Transverse colon (tissue), 3 donors: ENCODE measurements around the gene DEAF1.

ENCODE experiments used
- EP300 ChIP-seq: sonication (generic); formaldehyde crosslinking; IDR thresholded peaks from one replicate; pipeline ENCODE4 v1.6.1; 2017; ENCODE audit warnings: antibody characterized with exemption, low read depth
- POLR2A ChIP-seq: fragments of 450-650 bp; IDR thresholded peaks from one replicate; pipeline ENCODE4 v1.6.1; 2016; ENCODE audit warnings: antibody characterized with exemption, mild to moderate bottlenecking, moderate library complexity
- TF ChIP-seq, protein P1 (sequence below), 5 experiments: fragments of 200-600 bp in 3 of 5; fragments of 450-650 bp in 2 of 5; sonication (generic) in 3 of 5; IDR thresholded peaks; 1 replicate in 2 of 5; 2 replicates in 3 of 5; pipeline ENCODE4 v1.5.1; 2016 to 2017; ENCODE audit warnings: antibody characterized with exemption in 5 of 5, inconsistent platforms in 3 of 5, mild to moderate bottlenecking in 2 of 5, moderate library complexity in 1 of 5

DNA sequence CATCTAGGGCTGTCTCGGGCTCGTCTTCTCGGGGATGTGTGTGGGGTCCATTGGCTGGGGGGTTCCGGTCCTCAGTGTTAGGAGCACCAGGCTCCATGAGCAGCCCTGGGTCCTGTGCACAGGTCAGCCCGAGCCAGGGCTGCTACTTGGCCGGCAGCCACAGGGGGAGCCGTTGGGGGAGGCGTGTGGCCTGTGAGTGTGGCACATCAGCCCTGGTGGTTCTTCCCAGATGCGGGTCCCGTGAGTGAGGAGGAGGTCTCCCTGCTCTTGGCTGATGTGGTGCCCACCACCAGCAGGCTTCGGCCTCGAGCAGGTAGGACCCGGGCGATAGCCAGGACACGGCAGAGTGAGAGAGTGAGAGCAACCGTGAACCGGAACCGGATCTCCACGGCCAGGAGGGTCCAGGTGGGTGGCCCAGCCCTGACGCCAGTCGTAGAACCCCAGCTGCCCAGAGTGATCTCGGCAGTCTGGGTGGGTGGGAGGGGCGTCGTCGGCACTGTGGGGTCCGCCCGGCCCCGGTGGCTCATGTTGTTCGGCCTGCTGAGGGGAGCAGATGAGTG, 97.8 kb downstream of the DEAF1 start:
- TF ChIP-seq, protein P1, sequence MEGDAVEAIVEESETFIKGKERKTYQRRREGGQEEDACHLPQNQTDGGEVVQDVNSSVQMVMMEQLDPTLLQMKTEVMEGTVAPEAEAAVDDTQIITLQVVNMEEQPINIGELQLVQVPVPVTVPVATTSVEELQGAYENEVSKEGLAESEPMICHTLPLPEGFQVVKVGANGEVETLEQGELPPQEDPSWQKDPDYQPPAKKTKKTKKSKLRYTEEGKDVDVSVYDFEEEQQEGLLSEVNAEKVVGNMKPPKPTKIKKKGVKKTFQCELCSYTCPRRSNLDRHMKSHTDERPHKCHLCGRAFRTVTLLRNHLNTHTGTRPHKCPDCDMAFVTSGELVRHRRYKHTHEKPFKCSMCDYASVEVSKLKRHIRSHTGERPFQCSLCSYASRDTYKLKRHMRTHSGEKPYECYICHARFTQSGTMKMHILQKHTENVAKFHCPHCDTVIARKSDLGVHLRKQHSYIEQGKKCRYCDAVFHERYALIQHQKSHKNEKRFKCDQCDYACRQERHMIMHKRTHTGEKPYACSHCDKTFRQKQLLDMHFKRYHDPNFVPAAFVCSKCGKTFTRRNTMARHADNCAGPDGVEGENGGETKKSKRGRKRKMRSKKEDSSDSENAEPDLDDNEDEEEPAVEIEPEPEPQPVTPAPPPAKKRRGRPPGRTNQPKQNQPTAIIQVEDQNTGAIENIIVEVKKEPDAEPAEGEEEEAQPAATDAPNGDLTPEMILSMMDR (IDR thresholded peaks at IDR 0.05), result no peak
- no peak for TF ChIP-seq POLR2A
- no peak for TF ChIP-seq EP300
